K562 (cell line): ENCODE results near the gene RPL22L1. TPM values are rescaled to one million over a fixed set of nuclear protein-coding genes. Genes with fewer than 3 reads are reported as not detected.

ENCODE experiments used
- CHD7 ChIP-seq: fragments of 200-600 bp; sonication (generic); IDR thresholded peaks from one replicate; pipeline ENCODE4 v1.6.1; 2012; ENCODE audit warnings: mild to moderate bottlenecking, low read depth, low read length, inconsistent platforms
- MCM3 ChIP-seq: fragments of 450-650 bp; IDR thresholded peaks from 2 replicates; pipeline ENCODE4 v1.6.1; 2016
- MITF ChIP-seq: IDR thresholded peaks from 2 replicates; pipeline ENCODE4 v1.6.1; 2014; ENCODE audit warnings: antibody characterized with exemption
- MTA1 ChIP-seq: fragments of 450-650 bp; IDR thresholded peaks from 2 replicates; pipeline ENCODE4 v1.6.1; 2017; ENCODE audit warnings: borderline replicate concordance
- RBM14 ChIP-seq: fragments of 200-400 bp; formaldehyde crosslinking; IDR thresholded peaks from 2 replicates; pipeline ENCODE4 v1.6.1; 2018; ENCODE audit warnings: low read depth, mild to moderate bottlenecking, low read length, moderate library complexity, borderline replicate concordance; ENCODE audit not compliant: insufficient read depth
- SMAD4 ChIP-seq: fragments of 250-450 bp; sonication (Bioruptor Pico); conservative IDR thresholded peaks from 2 replicates; pipeline ENCODE4 v1.8.0; 2021; ENCODE audit warnings: inconsistent platforms, mild to moderate bottlenecking, moderate library complexity
- SREBF1 ChIP-seq: fragments of 150-350 bp; IDR thresholded peaks from 2 replicates; pipeline ENCODE4 v1.6.1; 2014; ENCODE audit warnings: antibody characterized with exemption, low read depth, low read length, borderline replicate concordance
- TGIF2 ChIP-seq: sonication (generic); formaldehyde crosslinking; IDR thresholded peaks from 2 replicates; pipeline ENCODE4 v1.8.1; 2022; ENCODE audit warnings: mild to moderate bottlenecking, missing genetic modification reagents, moderate library complexity
- TRIM24 ChIP-seq, 2 experiments: fragments of 450-650 bp; IDR thresholded peaks; 2 replicates each; pipeline ENCODE4 v1.6.1; 2016
- USF2 ChIP-seq: sonication (generic); formaldehyde crosslinking; IDR thresholded peaks from 2 replicates; pipeline ENCODE4 v1.5.0; 2020; ENCODE audit warnings: missing genetic modification reagents
- ZKSCAN8 ChIP-seq: fragments of 200-800 bp; sonication (Bioruptor generic); IDR thresholded peaks from 2 replicates; pipeline ENCODE4 v1.6.1; 2016; ENCODE audit warnings: missing genetic modification characterization, missing compliant biosample characterization
- polyA plus RNA-seq, 8 experiments: library from polyadenylated mRNA; depleted of rRNA in 4 of 8; stranded (reverse) in 5 of 8; unstranded in 3 of 8; fragments of >200 nt; fragmentation: Nextera tagmentation in 2 of 8; fragmentation: Illumina TruSeq in 1 of 8; extraction: Ambion mirVana in 2 of 8; extraction: Trizol in 1 of 8; gene quantifications; 2 replicates each; pipeline versions ENCODE4 v1.2.1 to v1.2.3, GENCODE V29; 2011 to 2014; ENCODE audit warnings: inconsistent platforms in 1 of 8, missing spikeins in 1 of 8
- total RNA-seq, 7 experiments: library from RNA; depleted of rRNA in 6 of 7; stranded (reverse); fragments of >200 nt in 6 of 7; fragmentation: Illumina TruSeq in 2 of 7; extraction: Trizol in 2 of 7; gene quantifications; 2 replicates each; pipeline versions ENCODE4 v1.2.1 to v1.2.3, GENCODE V29; 2011 to 2021; ENCODE audit warnings: low replicate concordance in 1 of 7

RPL22L1 gene
- total and polyA plus RNA-seq, 9 of the 15 experiments (the other 6 are each of a cell fraction or from before 2014, with no cell fraction given), result 53.9 to 198 (median 108) TPM

- TF ChIP-seq MITF, result peak; percentile 88; the same call in 1 of the 2 replicates
- no peak for TF ChIP-seq MCM3
- TF ChIP-seq ZKSCAN8 (CRISPR knock-in tag), result no peak
- no peak for TF ChIP-seq RBM14
- TF ChIP-seq SMAD4 (CRISPR knock-in tag), result peak; percentile 69; the same call in 1 of the 2 replicates
- peak; percentile 84 to 93 for TF ChIP-seq TRIM24 (IDR thresholded peaks at IDR 0.05)
- TF ChIP-seq TGIF2 (CRISPR knock-in tag), result no peak
- no peak; the same call in 1 of the 2 replicates for TF ChIP-seq SREBF1
- TF ChIP-seq CHD7, result no peak
- TF ChIP-seq MTA1, result 0 out of 2 replicates have a peak, but pooled peaks have one; percentile 54
- peak; percentile 98 for TF ChIP-seq USF2
Observed at GRCh38 chr3:170908235-170909116, 38.5 kb upstream of the RPL22L1 start, which contains the start of gene EIF5A2 (continued).
